Mesothelial cell of epicardium (in vitro differentiated cells): ENCODE results near the gene CALHM3. TPM values are rescaled to one million over a fixed set of nuclear protein-coding genes. Genes with fewer than 3 reads are reported as not detected.

ENCODE experiments used
- DNase-seq, 2 experiments: peaks; one replicate each; pipeline ENCODE4 v3.0.0; 2021; ENCODE audit warnings: low spot score in 2 of 2; ENCODE audit not compliant: unreplicated experiment in 2 of 2
- H3K27ac Mint-ChIP-seq: 2 replicates; pipeline ENCODE4 v1.8.0; 2021; ENCODE audit warnings: mixed read lengths
- H3K27me3 Mint-ChIP-seq: 2 replicates; pipeline ENCODE4 v1.8.0; 2021; ENCODE audit warnings: low read depth, mixed read lengths
- H3K36me3 Mint-ChIP-seq: 2 replicates; pipeline ENCODE4 v1.8.0; 2021; ENCODE audit warnings: mixed read lengths
- H3K4me1 Mint-ChIP-seq: 2 replicates; pipeline ENCODE4 v1.8.0; 2021; ENCODE audit warnings: mixed read lengths
- H3K4me3 Mint-ChIP-seq: 2 replicates; pipeline ENCODE4 v1.8.0; 2021; ENCODE audit warnings: mild to moderate bottlenecking, moderate library complexity, mixed read lengths
- H3K9me3 Mint-ChIP-seq: 2 replicates; pipeline ENCODE4 v1.8.0; 2021; ENCODE audit warnings: mixed read lengths
- total RNA-seq: library from RNA; stranded (reverse); gene quantifications from 3 replicates; pipeline ENCODE4 v1.2.1, GENCODE V29; 2021
- TF ChIP-seq, protein P1 (sequence below): fragments of 200-600 bp; sonication (generic); IDR thresholded peaks from one replicate; pipeline ENCODE4 v1.5.0; 2021; ENCODE audit warnings: antibody characterized with exemption; ENCODE audit not compliant: unreplicated experiment

Gene CALHM3
- total RNA-seq, 1 donor from 2014 or later: not detected

DNA sequence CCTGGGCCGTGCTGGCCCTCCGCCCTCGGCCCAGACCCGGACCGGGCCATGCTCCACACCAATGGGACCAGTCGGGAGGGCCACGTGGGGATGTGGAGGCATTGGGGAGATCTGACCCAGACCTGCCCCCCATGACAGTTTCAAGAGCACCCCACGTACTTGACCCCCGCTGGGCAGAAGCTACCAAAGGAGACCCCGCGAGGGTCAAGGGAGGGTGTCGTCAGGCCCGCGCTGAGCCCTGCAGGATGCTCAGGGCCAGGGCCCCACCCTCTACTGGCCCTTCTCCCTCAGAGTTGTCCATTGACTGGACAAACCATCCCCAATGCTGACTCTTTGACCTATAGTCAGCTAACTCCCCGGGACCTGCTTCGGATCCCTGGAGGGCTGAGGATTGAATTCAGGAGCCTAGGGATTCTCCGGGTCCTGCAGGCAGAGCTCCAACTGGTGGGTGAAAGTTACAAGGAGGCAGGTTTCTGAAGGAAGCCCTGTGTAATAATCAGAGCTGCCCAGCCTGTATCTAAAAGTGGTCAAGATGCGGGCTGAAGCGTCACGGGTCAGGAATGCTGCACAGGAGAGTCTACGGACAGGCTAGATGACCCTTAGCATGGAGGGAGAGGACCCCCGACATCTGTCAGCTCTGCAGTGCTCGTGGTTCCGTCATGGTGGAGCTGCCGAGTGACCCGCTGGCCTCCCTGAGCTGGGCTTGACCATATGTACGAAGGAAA lies 26.4 kb downstream of the CALHM3 start:
- no peak for DNase-seq
- H3K27me3 Mint-ChIP-seq: no peaks in the 10 kb centered on the region
- no peaks in the 10 kb centered on the region for H3K4me1 Mint-ChIP-seq
- peak overlapping the region; percentile 59 for H3K4me3 Mint-ChIP-seq
- H3K36me3 Mint-ChIP-seq: peaks cover 15% of the 10 kb centered on the region
- TF ChIP-seq, protein P1, sequence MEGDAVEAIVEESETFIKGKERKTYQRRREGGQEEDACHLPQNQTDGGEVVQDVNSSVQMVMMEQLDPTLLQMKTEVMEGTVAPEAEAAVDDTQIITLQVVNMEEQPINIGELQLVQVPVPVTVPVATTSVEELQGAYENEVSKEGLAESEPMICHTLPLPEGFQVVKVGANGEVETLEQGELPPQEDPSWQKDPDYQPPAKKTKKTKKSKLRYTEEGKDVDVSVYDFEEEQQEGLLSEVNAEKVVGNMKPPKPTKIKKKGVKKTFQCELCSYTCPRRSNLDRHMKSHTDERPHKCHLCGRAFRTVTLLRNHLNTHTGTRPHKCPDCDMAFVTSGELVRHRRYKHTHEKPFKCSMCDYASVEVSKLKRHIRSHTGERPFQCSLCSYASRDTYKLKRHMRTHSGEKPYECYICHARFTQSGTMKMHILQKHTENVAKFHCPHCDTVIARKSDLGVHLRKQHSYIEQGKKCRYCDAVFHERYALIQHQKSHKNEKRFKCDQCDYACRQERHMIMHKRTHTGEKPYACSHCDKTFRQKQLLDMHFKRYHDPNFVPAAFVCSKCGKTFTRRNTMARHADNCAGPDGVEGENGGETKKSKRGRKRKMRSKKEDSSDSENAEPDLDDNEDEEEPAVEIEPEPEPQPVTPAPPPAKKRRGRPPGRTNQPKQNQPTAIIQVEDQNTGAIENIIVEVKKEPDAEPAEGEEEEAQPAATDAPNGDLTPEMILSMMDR: no peak
- no peak overlapping the region for H3K27ac Mint-ChIP-seq
- no peaks in the 10 kb centered on the region for H3K9me3 Mint-ChIP-seq

DNA sequence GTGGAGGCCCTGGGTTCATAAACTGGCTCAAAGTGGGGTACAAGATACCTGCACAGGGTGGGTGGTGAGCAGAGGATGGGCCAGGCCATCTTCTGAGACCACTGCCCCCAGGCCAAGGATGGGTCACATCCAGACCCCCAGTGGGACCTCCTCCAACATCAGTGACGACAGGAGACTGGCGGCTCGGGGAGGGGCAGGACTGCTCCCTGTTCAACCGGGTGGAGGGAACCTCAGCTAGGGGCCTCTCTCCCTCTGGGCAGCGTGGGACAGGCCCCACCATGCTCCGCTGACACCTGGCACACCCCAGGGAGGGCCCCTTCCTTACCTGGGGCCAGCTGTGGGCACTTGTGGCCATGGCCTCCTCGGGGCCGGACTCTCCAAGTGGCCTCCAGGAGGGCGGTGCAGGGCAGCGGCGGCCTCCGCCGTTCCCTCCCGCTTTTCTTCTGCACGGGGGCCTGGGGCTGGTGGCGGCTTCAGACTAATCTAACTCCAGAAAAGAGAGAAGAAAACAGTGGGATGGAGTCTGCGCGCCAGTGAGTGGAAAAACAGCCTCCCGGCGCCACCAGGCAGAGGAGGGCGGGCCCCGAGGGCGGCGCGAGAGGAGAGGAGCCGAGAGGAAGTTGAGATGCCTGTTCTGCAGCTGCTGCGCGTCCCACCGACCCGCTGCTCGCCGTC lies 27.1 kb downstream of the CALHM3 start, which contains the start of gene CALHM2:
Gene CALHM2 (minus strand): TSS at position 540 of the 675 bp plus-strand sequence. CDS start 2,429 bp downstream, outside the sequence.
- H3K27me3 Mint-ChIP-seq: no peaks in the 10 kb centered on the region
- H3K27ac Mint-ChIP-seq: no peak within 1 kb of the TSS
- H3K36me3 Mint-ChIP-seq: peaks cover 15% of the 10 kb centered on the region
- DNase-seq: peak in 1 of 2 experiments; percentile 53
- peak within 1 kb of the TSS; percentile 59 for H3K4me3 Mint-ChIP-seq
- no peaks in the 10 kb centered on the region for H3K9me3 Mint-ChIP-seq
- H3K4me1 Mint-ChIP-seq: no peaks in the 10 kb centered on the region
- TF ChIP-seq, protein P1: no peak

DNA sequence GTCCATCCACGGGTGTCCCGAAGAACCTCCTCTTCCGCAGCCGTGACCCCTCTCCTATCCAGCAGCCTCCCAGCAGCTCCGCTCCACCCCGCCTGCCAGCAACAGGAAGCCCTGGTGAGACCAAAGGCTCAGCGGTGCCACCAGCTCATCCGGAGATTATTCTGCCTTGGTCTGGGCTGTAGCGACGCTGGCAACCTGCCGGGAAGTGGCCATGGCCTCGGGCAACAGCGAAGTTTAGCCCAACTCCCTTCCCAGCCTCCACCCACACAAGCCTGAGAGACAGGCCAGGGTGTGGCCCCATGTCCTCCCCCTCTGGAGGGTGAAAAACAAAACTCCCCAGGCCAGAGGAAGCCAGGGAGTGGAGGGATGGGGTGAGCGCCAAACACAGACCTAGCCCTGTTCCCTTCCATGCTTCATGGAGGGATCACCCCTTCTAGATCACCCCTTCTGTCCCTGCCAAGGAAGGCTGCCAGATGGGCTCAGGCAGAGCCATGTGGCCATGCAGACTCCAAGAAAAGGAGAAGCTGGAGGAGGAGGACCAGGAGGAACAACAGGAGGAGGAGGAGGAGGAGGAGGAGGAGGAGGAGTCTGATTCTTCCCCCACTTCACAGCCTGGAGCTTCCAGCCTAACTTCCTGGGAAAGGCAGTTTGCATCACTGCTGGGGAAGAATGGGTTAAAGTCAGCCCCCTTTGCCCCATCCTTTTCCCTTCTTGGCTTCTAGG lies 27.8 kb downstream of the CALHM3 start:
- no peaks in the 10 kb centered on the region for H3K27me3 Mint-ChIP-seq
- H3K4me1 Mint-ChIP-seq: no peaks in the 10 kb centered on the region
- DNase-seq: no peak
- peaks cover 19% of the 10 kb centered on the region for H3K36me3 Mint-ChIP-seq
- H3K4me3 Mint-ChIP-seq: peak overlapping the region; percentile 59
- TF ChIP-seq, protein P1: no peak
- H3K27ac Mint-ChIP-seq: no peak overlapping the region
- H3K9me3 Mint-ChIP-seq: no peaks in the 10 kb centered on the region

DNA sequence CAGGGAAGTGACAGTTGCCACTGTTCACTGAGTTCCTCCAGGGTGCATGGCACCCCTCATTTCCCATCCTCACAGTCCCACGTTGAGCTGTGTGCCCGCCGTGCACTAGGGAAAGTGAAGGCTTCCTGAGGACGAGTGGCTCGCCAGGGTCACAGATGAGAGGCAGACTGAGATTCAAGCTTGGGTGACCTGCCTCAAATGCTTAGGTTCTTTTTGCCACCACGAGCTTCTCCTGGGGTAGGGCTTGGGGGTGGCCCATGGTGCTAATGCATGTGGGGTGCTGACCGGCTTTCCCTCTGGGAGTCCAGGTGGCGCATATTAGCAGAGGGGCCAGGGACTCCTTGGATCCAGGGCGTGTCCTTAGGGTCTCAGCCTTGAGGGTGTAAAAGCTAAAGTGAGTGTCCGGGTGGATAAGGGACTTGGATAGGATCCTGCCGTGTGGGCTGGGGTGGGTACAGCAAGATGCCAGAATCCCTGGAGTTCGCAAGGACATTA lies 28.8 kb downstream of the CALHM3 start:
- TF ChIP-seq, protein P1: no peak
- no peak overlapping the region for H3K4me3 Mint-ChIP-seq
- no peaks in the 10 kb centered on the region for H3K9me3 Mint-ChIP-seq
- no peak for DNase-seq
- H3K27me3 Mint-ChIP-seq: no peaks in the 10 kb centered on the region
- H3K27ac Mint-ChIP-seq: no peak overlapping the region
- peaks cover 21% of the 10 kb centered on the region for H3K36me3 Mint-ChIP-seq
- no peaks in the 10 kb centered on the region for H3K4me1 Mint-ChIP-seq

DNA sequence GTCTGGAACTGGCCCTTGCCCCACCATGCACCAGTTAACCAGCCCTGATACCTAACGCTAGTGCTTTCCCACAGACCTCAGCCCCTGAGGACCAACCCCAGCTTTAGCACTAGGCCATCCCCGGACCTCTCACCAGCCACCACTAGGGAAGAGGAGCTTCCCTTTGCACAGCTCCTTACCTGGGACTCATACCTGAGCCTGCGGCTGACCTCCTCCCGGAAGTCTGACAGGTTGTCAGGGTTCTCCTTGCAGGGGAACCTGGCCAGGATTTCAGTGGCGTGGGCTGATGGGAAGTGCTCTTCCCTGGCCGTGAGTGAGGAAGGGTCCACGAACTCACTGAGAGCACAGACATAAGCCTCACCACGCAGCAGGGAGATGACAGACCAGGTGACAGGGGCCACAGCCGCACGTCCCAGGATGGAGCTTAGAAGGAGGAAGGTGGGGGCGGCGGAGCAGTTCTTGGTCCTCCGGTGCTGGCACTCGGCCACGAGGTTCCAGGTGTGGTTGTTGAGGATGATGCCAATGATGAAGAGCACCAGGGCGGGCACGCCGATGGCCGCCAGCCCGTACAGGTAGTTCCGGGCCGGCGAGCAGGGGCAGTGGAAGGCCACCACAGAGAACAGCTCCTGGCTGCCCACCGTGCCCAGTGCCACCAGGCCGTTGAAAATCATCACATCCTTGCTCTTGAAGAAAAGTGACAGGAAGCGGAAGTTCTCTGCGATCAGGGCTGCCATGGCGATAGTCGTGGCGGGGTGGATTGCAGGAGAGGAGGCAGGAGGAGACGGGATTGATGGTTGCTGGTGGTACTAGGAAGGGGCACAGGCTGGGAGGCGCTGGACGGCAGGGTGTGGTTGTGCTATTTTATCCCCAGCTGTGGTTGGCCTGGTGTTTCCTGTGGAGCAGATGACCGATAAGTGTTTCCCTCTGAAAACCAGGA lies 29.6 kb downstream of the CALHM3 start:
- Mint-ChIP-seq H3K27ac (no peak overlapping the region), H3K36me3 (peaks cover 26% of the 10 kb centered on the region), H3K4me1 (no peaks in the 10 kb centered on the region), H3K27me3 (no peaks in the 10 kb centered on the region), H3K9me3 (no peaks in the 10 kb centered on the region), H3K4me3 (no peak overlapping the region)
- TF ChIP-seq, protein P1: no peak
- DNase-seq: no peak
